Measurements from ENCODE around the gene SLC38A4. TPM values are rescaled to one million over a fixed set of nuclear protein-coding genes. Genes with fewer than 3 reads are reported as not detected.
"Not testable (repeated sequence)": the region's sequence is repeated elsewhere in the genome, so short reads cannot be mapped to it uniquely, and the experiment has no call there.

Gene SLC38A4
- polyA plus RNA-seq, 1 of the 3 experiments (the other 2 are of a cell fraction): 66.7 TPM

- H4K20me1 ChIP-seq (ENCODE audit: insufficient read depth): no peaks in the 10 kb centered on the region
- H3K4me3 ChIP-seq (ENCODE audit: low read depth in 2 of 2, low read length in 1 of 2): no peak overlapping the region
- no peaks in the 10 kb centered on the region for H3K9me3 ChIP-seq
- H3K9ac ChIP-seq: no peak overlapping the region
- TF ChIP-seq POLR2AphosphoS5 (IDR thresholded peaks at IDR 0.05; ENCODE audit: low read depth, low read length) (no peak), SMC3 (IDR thresholded peaks at IDR 0.05; ENCODE audit: low read depth, low read length) (no peak), CHD2 (IDR thresholded peaks at IDR 0.05; ENCODE audit: low read length, partially characterized antibody) (no peak), GATA2 (CRISPR knock-in tag; IDR thresholded peaks at IDR 0.05) (no peak), YY1 (IDR thresholded peaks at IDR 0.05; ENCODE audit: low read depth) (no peak), GABPA (IDR thresholded peaks at IDR 0.05; ENCODE audit: low read depth) (no peak), EZH2phosphoT487 (IDR thresholded peaks at IDR 0.05; ENCODE audit: borderline replicate concordance, low read depth) (no peak), MXI1 (IDR thresholded peaks at IDR 0.05; ENCODE audit: low read depth, low read length) (no peak), TCF12 (IDR thresholded peaks at IDR 0.05) (no peak), USF1 (IDR thresholded peaks at IDR 0.05; ENCODE audit: borderline replicate concordance, low read depth) (no peak), PBX3 (IDR thresholded peaks at IDR 0.05) (no peak), CTCF (IDR thresholded peaks at IDR 0.05) (no peak), RAD21 (IDR thresholded peaks at IDR 0.05; ENCODE audit: low read length) (no peak)
- POLR2A ChIA-PET: no interaction called here
- H3K27ac ChIP-seq (ENCODE audit: low read depth in 2 of 2, low read length in 1 of 2): no peak overlapping the region
- H3K4me1 ChIP-seq (ENCODE audit: control insufficient read depth in 1 of 2, insufficient read depth in 2 of 2, low read depth in 1 of 2, low read length in 1 of 2): no peaks in the 10 kb centered on the region
- H3F3A ChIP-seq (replicated peaks; ENCODE audit: insufficient read depth): no peaks in the 10 kb centered on the region
- H3K27me3 ChIP-seq (ENCODE audit: insufficient read depth): no peaks in the 10 kb centered on the region
- H3K4me2 ChIP-seq: no peak overlapping the region
- H3K9me2 ChIP-seq: peaks cover 6% of the 10 kb centered on the region; the same call in 1 of the 2 replicates
- no peak overlapping the region for H2AFZ ChIP-seq (ENCODE audit: low read depth)
- no peaks in the 10 kb centered on the region for H3K36me3 ChIP-seq (replicated peaks in 1 of 2; ENCODE audit: control insufficient read depth in 1 of 2, insufficient read depth in 2 of 2, low read length in 1 of 2)
- DNase-seq: no peak
- CTCF ChIA-PET: no interaction called here
- no peaks in the 10 kb centered on the region for H3K79me2 ChIP-seq (ENCODE audit: insufficient read depth)
Measured at GRCh38 chr12:46743456-46743855, 82.3 kb downstream of the SLC38A4 start.

GRCh38 chr12:46742271-46742670 lies 83.5 kb downstream of the SLC38A4 start:
- H3K9me3 ChIP-seq; H3K9me2 ChIP-seq; H3K4me1 ChIP-seq (ENCODE audit: control insufficient read depth in 1 of 2, insufficient read depth in 2 of 2, low read depth in 1 of 2, low read length in 1 of 2); H3K4me2 ChIP-seq; H2AFZ ChIP-seq (ENCODE audit: low read depth); H3K79me2 ChIP-seq (ENCODE audit: insufficient read depth); DNase-seq; H3K27ac ChIP-seq (ENCODE audit: low read depth in 2 of 2, low read length in 1 of 2); H3K9ac ChIP-seq; H4K20me1 ChIP-seq (ENCODE audit: insufficient read depth); POLR2A ChIA-PET; CTCF ChIA-PET; H3K27me3 ChIP-seq (ENCODE audit: insufficient read depth); H3K36me3 ChIP-seq (replicated peaks in 1 of 2; ENCODE audit: control insufficient read depth in 1 of 2, insufficient read depth in 2 of 2, low read length in 1 of 2); H3K4me3 ChIP-seq (ENCODE audit: low read depth in 2 of 2, low read length in 1 of 2); H3F3A ChIP-seq (replicated peaks; ENCODE audit: insufficient read depth): not testable (repeated sequence)
- 41% methylated on average over 1 of the region's 1 CpG for WGBS (ENCODE audit: low lambda C conversion rate)

Data from SK-N-SH (cell line).